Measurements from ENCODE around the gene MMP21. TPM values are rescaled to one million over a fixed set of nuclear protein-coding genes. Genes with fewer than 3 reads are reported as not detected.

Gene MMP21
- total RNA-seq, 1 experiment from 2014 or later = not detected

GRCh38 chr10:125779403-125780327 lies 4.0 kb upstream of the MMP21 start:
- Mint-ChIP-seq H3K4me3 (ENCODE audit: unreplicated experiment) (no peak overlapping the region), H3K27me3 (ENCODE audit: insufficient read depth, unreplicated experiment) (peaks cover 9% of the 10 kb centered on the region), H3K4me1 (ENCODE audit: low read depth, unreplicated experiment) (no peaks in the 10 kb centered on the region), H3K36me3 (ENCODE audit: insufficient read depth, unreplicated experiment) (no peaks in the 10 kb centered on the region), H3K27ac (ENCODE audit: unreplicated experiment) (no peak overlapping the region), H3K9me3 (ENCODE audit: unreplicated experiment) (peaks cover 19% of the 10 kb centered on the region)
- no peaks in the 10 kb centered on the region for H3K27me3 ChIP-seq (replicated peaks; ENCODE audit: control insufficient read depth, insufficient read depth, low read length)
- no peaks in the 10 kb centered on the region for H3K9me3 ChIP-seq
- H3K4me3 ChIP-seq (ENCODE audit: low read depth, low read length) = no peak overlapping the region
- ChIA-PET POLR2A (no interaction called here), CTCF (no interaction called here)
- no peaks in the 10 kb centered on the region for H3K36me3 ChIP-seq (ENCODE audit: control insufficient read depth, insufficient read depth, low read length)
- BruUV-seq (replicated peaks) = no TSS peak
- no peaks in the 10 kb centered on the region for H3K4me1 ChIP-seq
- TF ChIP-seq, protein P1, sequence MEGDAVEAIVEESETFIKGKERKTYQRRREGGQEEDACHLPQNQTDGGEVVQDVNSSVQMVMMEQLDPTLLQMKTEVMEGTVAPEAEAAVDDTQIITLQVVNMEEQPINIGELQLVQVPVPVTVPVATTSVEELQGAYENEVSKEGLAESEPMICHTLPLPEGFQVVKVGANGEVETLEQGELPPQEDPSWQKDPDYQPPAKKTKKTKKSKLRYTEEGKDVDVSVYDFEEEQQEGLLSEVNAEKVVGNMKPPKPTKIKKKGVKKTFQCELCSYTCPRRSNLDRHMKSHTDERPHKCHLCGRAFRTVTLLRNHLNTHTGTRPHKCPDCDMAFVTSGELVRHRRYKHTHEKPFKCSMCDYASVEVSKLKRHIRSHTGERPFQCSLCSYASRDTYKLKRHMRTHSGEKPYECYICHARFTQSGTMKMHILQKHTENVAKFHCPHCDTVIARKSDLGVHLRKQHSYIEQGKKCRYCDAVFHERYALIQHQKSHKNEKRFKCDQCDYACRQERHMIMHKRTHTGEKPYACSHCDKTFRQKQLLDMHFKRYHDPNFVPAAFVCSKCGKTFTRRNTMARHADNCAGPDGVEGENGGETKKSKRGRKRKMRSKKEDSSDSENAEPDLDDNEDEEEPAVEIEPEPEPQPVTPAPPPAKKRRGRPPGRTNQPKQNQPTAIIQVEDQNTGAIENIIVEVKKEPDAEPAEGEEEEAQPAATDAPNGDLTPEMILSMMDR (IDR thresholded peaks at IDR 0.05; ENCODE audit: insufficient read depth in 1 of 2, low read depth in 1 of 2, low read length in 1 of 2, severe bottlenecking in 1 of 2, unreplicated experiment in 1 of 2) = no peak
- DNase-seq = no peak
- intact Hi-C loops (cut with micrococcal nuclease; ENCODE audit: unreplicated experiment) = no loop called here

- no TSS peak for BruUV-seq (replicated peaks)
- Histone ChIP-seq H3K4me1 (no peaks in the 10 kb centered on the region), H3K36me3 (ENCODE audit: control insufficient read depth, insufficient read depth, low read length) (no peaks in the 10 kb centered on the region), H3K27me3 (replicated peaks; ENCODE audit: control insufficient read depth, insufficient read depth, low read length) (no peaks in the 10 kb centered on the region), H3K9me3 (no peaks in the 10 kb centered on the region), H3K4me3 (ENCODE audit: low read depth, low read length) (no peak overlapping the region)
- Mint-ChIP-seq H3K4me1 (ENCODE audit: low read depth, unreplicated experiment) (no peaks in the 10 kb centered on the region), H3K4me3 (ENCODE audit: unreplicated experiment) (no peak overlapping the region), H3K27ac (ENCODE audit: unreplicated experiment) (peak overlapping the region; percentile 32), H3K27me3 (ENCODE audit: insufficient read depth, unreplicated experiment) (peaks cover 9% of the 10 kb centered on the region), H3K36me3 (ENCODE audit: insufficient read depth, unreplicated experiment) (peaks cover 5% of the 10 kb centered on the region), H3K9me3 (ENCODE audit: unreplicated experiment) (peaks cover 19% of the 10 kb centered on the region)
- ChIA-PET CTCF (no interaction called here), POLR2A (no interaction called here)
- TF ChIP-seq, protein P1 (IDR thresholded peaks at IDR 0.05; ENCODE audit: insufficient read depth in 1 of 2, low read depth in 1 of 2, low read length in 1 of 2, severe bottlenecking in 1 of 2, unreplicated experiment in 1 of 2) = no peak
- intact Hi-C loops (cut with micrococcal nuclease; ENCODE audit: unreplicated experiment) = no loop called here
- no peak for DNase-seq
Measured at GRCh38 chr10:125778556-125778955, 2.9 kb upstream of the MMP21 start.

GRCh38 chr10:125777806-125778205 lies 2.2 kb upstream of the MMP21 start:
- Histone ChIP-seq H3K9me3 (no peaks in the 10 kb centered on the region), H3K4me3 (ENCODE audit: low read depth, low read length) (no peak overlapping the region), H3K4me1 (no peaks in the 10 kb centered on the region), H3K27me3 (replicated peaks; ENCODE audit: control insufficient read depth, insufficient read depth, low read length) (no peaks in the 10 kb centered on the region), H3K36me3 (ENCODE audit: control insufficient read depth, insufficient read depth, low read length) (no peaks in the 10 kb centered on the region)
- TF ChIP-seq, protein P1 (IDR thresholded peaks at IDR 0.05; ENCODE audit: insufficient read depth in 1 of 2, low read depth in 1 of 2, low read length in 1 of 2, severe bottlenecking in 1 of 2, unreplicated experiment in 1 of 2) = no peak
- no peaks in the 10 kb centered on the region for H3K4me1 Mint-ChIP-seq (ENCODE audit: low read depth, unreplicated experiment)
- H3K27ac Mint-ChIP-seq (ENCODE audit: unreplicated experiment) = peak overlapping the region; percentile 32
- POLR2A ChIA-PET = no interaction called here
- H3K36me3 Mint-ChIP-seq (ENCODE audit: insufficient read depth, unreplicated experiment) = peaks cover 5% of the 10 kb centered on the region
- BruUV-seq (replicated peaks) = no TSS peak
- CTCF ChIA-PET = no interaction called here
- intact Hi-C loops (cut with micrococcal nuclease; ENCODE audit: unreplicated experiment) = no loop called here
- peaks cover 9% of the 10 kb centered on the region for H3K27me3 Mint-ChIP-seq (ENCODE audit: insufficient read depth, unreplicated experiment)
- DNase-seq = no peak
- H3K4me3 Mint-ChIP-seq (ENCODE audit: unreplicated experiment) = no peak overlapping the region
- H3K9me3 Mint-ChIP-seq (ENCODE audit: unreplicated experiment) = peaks cover 19% of the 10 kb centered on the region

Data from Caco-2 (cell line).